Muscle layer of duodenum (tissue), 2 donors: Measurements from ENCODE around the gene FAAH.

Source experiments
- H3K27ac ChIP-seq: one replicate; pipeline ENCODE4 v1.7.0; 2013; ENCODE audit warnings: mild to moderate bottlenecking, low read length
- H3K27me3 ChIP-seq: one replicate; pipeline ENCODE4 v1.7.0; 2013; ENCODE audit warnings: low read depth, mild to moderate bottlenecking, control low read depth, low read length
- H3K36me3 ChIP-seq, 2 donors: one replicate each; pipeline ENCODE4 v1.7.0; 2013; ENCODE audit warnings: low read length in 2 of 2, control low read depth in 1 of 2, mild to moderate bottlenecking in 1 of 2; ENCODE audit not compliant: insufficient read depth in 2 of 2, control insufficient read depth in 1 of 2
- H3K4me1 ChIP-seq, 2 donors: one replicate each; pipeline ENCODE4 v1.7.0; 2013; ENCODE audit warnings: low read length in 2 of 2, mild to moderate bottlenecking in 2 of 2, control low read depth in 1 of 2, moderate library complexity in 1 of 2; ENCODE audit not compliant: insufficient read depth in 2 of 2, control insufficient read depth in 1 of 2
- H3K4me3 ChIP-seq, 2 donors: one replicate each; pipeline ENCODE4 v1.7.0; 2013; ENCODE audit warnings: low read length in 2 of 2, low read depth in 1 of 2, mild to moderate bottlenecking in 1 of 2
- H3K9me3 ChIP-seq, 2 donors: one replicate each; pipeline ENCODE4 v1.7.0; 2013; ENCODE audit warnings: low read length in 2 of 2, control low read depth in 1 of 2, mild to moderate bottlenecking in 1 of 2; ENCODE audit not compliant: control insufficient read depth in 1 of 2
- donor health status: healthy.

The FAAH gene

DNA sequence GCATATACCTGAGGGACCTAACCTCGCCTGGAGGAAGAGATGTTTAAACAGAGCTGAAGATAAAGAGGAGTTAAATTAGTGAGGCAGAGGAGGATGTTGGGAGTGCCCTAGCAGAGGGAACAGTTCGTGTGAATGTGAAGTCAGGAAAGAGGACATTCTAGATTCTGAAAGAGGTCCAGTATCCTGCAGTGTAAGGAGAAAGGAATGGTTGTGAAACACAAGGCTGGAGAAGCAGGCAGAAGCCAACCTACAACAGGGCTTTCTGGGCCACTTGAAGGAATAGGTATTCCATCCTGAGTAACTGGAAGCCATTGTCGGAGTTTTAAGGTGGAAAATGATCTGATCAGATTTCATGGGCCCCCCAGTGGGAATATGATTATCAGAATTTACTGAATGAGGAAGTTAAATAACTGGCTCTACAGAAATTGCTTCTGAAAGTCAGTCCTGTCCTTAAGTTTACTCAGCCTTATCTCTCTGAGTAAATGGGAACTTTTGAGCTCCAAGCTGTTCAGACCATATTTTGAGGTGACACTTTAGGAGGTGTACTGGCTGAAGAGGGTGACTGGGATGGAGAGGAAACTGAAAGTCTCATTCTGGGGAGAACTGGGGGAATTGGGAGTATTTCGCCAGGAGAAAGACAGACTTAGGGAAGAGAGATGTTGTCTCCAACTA, 24.4 kb upstream of the FAAH start:
- Histone ChIP-seq H3K27me3 (no peaks in the 10 kb centered on the region), H3K9me3 (no peaks in the 10 kb centered on the region), H3K4me3 (no peak overlapping the region), H3K36me3 (peaks cover 9 to 27% of the 10 kb centered on the region in 2 donors), H3K27ac (no peak overlapping the region), H3K4me1 (no peaks in the 10 kb centered on the region)

DNA sequence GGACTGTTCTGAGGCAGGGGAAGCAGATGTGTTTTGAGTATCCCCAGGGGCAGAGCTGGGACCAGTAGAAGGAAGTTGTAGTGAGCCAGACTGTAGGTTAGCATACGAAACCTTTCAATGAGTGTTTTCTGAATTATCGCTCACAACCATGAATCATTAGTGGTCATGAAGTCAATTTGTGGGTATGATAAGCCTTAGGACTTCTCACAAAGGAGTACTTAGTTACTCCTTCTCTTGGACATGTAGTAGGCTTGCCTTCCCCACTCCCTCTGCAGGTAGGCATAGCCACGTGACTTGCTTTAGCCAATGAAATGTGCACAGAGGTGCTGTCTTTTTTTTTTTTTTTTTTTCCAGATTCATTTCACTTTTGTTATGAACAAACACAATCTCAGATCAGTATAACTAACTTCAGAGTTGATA, 23.9 kb upstream of the FAAH start:
- no peak overlapping the region for H3K27ac ChIP-seq
- peaks cover 9 to 23% of the 10 kb centered on the region in 2 donors for H3K36me3 ChIP-seq
- no peak overlapping the region for H3K4me3 ChIP-seq
- no peaks in the 10 kb centered on the region for H3K4me1 ChIP-seq
- H3K9me3 ChIP-seq = no peaks in the 10 kb centered on the region
- no peaks in the 10 kb centered on the region for H3K27me3 ChIP-seq

DNA sequence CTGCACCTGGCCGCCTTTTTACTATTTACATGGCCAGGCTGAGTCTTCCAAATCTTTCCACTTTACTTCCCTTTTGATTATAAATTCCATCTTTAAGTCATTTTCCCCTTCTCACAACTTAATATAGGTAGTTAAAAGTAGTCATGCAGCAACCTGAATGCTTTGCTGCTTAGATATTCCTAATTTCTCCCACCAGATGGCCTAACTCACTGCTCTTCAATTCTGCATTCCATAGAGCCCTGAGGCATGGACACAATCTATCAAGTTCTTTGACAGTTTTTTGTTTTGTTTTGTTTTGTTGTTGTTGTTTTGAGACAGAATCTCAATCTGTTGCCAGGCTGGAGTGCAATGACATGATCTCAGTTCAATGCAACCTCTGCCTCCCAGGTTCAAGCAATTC, 21.7 kb upstream of the FAAH start:
- Histone ChIP-seq H3K4me3 (no peak overlapping the region), H3K4me1 (no peaks in the 10 kb centered on the region), H3K9me3 (no peaks in the 10 kb centered on the region), H3K27me3 (no peaks in the 10 kb centered on the region), H3K36me3 (peaks cover under 1 to 17% of the 10 kb centered on the region in 2 donors), H3K27ac (no peak overlapping the region)

DNA sequence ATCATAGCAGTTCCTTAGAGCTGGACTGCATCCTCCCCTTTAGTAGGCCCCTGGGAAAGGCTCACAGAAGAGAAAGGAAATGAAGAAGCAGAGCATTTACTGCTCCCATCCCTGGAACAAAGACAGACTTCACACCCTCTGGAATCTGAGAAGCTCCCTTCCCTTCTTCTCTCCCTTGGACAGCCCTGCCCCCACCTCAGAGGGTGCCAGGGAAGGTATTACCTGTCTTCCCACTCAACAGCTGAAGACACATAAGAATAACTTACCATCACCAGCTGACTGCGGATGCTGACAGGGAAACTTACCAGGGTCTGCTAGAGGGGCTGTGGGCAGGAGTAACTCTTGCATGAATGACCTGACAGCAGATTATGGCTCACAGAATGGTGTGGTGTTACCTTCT, 14.1 kb upstream of the FAAH start:
- Histone ChIP-seq H3K9me3 (no peaks in the 10 kb centered on the region), H3K4me1 (no peaks in the 10 kb centered on the region), H3K27ac (no peak overlapping the region), H3K27me3 (no peaks in the 10 kb centered on the region), H3K4me3 (no peak overlapping the region), H3K36me3 (no peaks in the 10 kb centered on the region)

DNA sequence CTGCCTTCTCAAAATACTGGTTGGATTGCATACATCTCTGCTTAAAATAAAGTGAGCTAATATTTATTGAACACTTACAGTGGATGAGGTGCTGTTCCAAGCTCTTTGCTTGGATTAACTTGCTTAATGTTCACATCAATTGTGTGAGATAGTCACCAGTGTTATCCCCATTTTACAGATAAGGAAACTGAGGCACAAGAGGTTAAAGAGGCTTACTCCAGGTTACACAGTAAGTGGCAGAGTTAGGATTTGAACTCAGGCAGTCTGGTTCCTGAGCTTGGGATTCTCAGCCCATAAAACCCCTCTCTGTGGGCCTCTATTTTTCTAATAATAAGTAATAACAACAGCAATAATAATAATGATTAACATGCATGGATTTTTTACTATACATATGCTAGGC, 13.6 kb upstream of the FAAH start:
- Histone ChIP-seq H3K27me3 (no peaks in the 10 kb centered on the region), H3K4me3 (no peak overlapping the region), H3K27ac (no peak overlapping the region), H3K36me3 (no peaks in the 10 kb centered on the region), H3K9me3 (no peaks in the 10 kb centered on the region), H3K4me1 (no peaks in the 10 kb centered on the region)

DNA sequence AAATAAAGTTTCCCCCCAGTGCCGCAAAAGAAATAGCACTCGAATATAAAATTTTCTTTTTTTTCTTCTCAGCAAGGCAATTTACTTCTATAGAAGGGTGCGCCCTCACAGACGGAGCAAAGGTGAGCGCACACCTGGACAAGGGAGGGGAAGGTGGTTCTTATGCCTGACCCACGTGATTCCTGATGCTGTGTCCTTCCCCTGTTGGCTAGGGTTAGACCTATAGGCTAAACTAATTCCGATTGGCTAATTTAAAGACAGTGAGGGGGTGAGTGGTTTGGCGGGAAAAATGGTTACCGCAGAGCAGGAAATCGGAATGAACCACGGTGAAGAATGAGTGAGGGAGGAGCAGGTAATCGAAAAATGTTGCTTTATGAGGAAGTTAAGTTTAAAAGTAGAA, 607 bp upstream of the FAAH start:
- Histone ChIP-seq H3K9me3 (peaks cover 0 to 5% of the 10 kb centered on the region in 2 donors), H3K4me3 (no peak overlapping the region), H3K27me3 (no peaks in the 10 kb centered on the region), H3K27ac (no peak overlapping the region), H3K36me3 (no peaks in the 10 kb centered on the region), H3K4me1 (peaks cover 0 to 10% of the 10 kb centered on the region in 2 donors)

DNA sequence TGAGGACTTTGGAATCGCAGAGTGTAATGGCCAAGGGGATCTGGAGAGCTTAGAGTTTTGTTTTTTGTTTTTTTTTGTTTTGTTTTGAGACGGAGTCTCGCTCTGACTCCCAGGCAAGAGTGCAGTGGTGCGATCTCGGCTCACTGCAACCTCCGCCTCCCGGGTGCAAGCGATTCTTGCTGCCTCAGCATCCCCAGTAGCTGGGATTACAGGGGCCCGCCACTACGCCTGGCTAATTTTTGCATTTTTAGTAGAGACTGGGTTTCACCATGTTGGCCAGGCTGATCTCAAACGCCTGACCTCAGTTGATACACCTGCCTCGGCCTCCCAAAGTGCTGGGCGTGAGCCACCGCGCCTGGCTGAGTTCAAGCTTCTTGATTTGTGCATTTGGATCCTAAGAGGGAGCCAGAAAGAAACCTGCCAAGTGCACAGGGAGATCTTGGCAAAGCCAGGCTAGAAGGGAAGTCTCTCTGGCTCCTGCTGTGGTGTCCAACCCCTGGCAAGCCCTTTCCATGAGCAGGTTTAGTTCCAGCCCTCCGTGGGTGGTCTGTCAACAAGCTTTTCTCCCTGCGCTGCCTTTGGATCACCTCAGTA, 852 bp downstream of the FAAH start:
- Histone ChIP-seq H3K27me3 (no peaks in the 10 kb centered on the region), H3K27ac (no peak overlapping the region), H3K4me3 (peak overlapping the region; percentile 67 to 73)

DNA sequence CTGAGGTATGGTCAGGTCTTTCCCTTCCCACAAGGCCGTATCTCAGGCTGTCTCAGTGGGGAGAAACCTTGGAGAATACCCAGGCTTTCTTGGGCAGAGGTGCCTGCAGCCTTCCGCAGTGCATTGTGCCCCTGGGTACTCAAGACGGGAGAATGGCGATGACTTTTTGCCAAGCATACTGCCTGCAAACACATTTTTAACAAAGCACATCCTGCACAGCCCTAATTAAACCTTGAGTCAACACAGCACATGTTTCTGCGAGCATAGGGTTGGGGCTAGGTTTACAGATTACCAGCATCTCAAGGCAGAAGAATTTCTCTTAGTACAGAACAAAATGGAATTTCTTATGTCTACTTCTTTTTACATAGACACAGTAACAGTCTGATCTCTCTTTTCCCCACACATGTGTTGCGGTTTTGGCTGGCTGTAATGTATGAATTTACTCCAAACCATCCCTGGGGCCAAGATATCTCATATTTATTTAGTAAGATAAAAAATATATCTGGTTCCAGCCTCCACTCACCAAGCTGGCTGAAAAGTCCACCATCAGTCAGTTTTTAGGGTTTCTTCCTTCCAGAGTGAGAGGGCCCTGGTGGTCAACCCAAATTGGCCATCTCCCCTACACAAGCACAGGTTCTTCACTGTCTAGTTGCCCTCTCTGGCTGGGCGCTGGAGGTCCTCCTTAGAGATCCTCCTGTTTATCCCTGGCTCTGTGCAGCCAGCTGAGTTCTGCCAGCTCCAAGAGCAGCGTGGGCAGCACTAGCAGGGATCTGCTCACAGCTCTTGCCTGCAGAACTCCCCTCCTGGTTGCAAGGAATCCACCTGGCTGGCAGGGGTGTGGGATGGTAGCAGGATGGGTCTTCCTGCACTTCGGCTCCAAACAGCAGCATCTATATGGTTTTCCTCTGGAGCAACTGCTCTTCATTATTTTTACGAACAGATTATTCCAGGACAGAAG, 2.6 kb downstream of the FAAH start:
- Histone ChIP-seq H3K4me1 (peaks cover 0 to 11% of the 10 kb centered on the region in 2 donors), H3K27me3 (no peaks in the 10 kb centered on the region), H3K9me3 (peaks cover 0 to 5% of the 10 kb centered on the region in 2 donors), H3K27ac (no peak overlapping the region), H3K4me3 (no peak overlapping the region), H3K36me3 (no peaks in the 10 kb centered on the region)

More for the DNA sequence above, 852 bp downstream of the FAAH start:
- Histone ChIP-seq H3K9me3 (peaks cover 0 to 5% of the 10 kb centered on the region in 2 donors), H3K36me3 (no peaks in the 10 kb centered on the region), H3K4me1 (peaks cover 0 to 10% of the 10 kb centered on the region in 2 donors)

DNA sequence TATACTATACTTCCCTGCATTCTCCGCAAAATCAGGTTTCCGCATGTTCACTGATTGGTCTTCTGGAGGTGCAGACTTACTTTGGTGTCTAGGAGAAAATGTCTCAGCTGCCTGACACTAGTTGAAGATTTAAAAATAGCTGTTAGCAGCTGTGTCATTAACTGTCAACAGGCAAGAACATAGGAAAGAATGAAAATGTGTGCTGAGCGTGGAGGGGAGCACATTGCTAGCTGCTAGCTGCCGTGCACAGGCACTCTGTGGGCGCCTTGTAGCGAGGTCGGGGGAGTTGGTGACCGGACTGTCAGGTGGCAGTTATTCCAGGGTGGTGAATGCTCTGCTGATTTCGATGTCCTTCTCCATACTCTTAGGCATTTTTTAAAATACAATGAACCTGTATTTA, 5.2 kb downstream of the FAAH start:
- Histone ChIP-seq H3K4me3 (no peak overlapping the region), H3K27ac (no peak overlapping the region), H3K36me3 (no peaks in the 10 kb centered on the region), H3K9me3 (no peaks in the 10 kb centered on the region), H3K27me3 (no peaks in the 10 kb centered on the region), H3K4me1 (peaks cover 0 to 19% of the 10 kb centered on the region in 2 donors)

DNA sequence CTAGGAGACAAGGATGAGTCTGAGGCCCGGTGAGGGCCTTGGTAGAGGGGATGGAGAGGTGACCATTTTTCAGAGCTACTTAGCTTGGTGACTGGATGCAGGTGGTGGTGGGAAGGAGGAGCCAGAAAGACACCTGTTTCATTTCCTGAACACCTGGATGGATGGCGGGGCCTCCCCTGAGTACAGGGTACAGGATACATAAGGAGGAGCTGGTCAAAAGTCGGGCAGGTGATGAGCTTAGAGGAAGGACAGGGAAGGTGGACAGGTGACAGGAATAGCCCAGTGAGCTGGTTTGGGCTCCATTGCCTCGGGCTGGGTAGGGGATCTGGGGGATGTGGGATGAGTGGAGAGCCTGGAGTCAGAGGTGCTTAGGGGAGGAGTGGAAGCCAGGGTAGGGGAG, 6.3 kb downstream of the FAAH start:
- Histone ChIP-seq H3K36me3 (no peaks in the 10 kb centered on the region), H3K9me3 (no peaks in the 10 kb centered on the region), H3K4me3 (no peak overlapping the region), H3K27me3 (no peaks in the 10 kb centered on the region), H3K27ac (no peak overlapping the region), H3K4me1 (peaks cover 0 to 10% of the 10 kb centered on the region in 2 donors)

DNA sequence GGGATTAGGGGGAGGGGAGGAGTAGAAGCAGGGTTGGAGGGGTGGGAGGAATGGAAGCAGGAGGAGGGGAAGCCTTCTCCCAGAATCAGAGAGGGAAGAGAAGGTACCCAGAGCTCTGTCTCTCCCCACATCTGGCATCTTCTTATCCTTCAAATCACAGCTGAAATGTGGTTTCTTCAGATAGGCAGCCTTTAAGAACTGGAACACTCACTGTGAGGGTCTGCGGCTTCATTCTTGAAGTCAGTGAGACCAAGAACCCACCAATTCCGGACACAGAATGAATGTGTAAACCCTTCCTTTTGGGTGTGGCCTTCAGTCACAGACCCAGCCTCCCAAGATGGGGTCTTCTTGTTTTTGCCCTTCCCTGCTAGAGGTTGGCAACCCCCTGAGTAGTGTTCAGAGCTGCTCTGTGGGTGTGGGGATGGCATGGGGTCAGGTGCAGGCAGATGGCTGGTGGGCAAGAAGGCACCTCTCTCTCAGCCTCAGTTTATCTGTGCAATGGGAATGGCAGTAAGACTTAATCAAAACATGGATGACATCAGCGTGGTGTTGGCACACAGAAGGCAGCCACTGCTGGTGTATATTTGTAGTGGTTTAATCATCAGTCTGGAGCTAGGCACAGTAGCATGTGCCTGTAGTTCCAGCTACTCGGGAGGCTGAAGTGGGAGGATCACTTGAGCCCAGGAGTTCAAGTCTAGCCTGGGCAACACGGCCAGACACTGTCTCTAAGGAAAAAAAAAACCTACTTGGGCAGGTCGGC, 7.2 kb downstream of the FAAH start:
- Histone ChIP-seq H3K4me3 (no peak overlapping the region), H3K27ac (no peak overlapping the region), H3K9me3 (no peaks in the 10 kb centered on the region), H3K4me1 (peaks cover 0 to 18% of the 10 kb centered on the region in 2 donors), H3K27me3 (no peaks in the 10 kb centered on the region), H3K36me3 (no peaks in the 10 kb centered on the region)
